GM12872 (cell line): ENCODE results near the gene RNF141.

ENCODE experiments used
- TF ChIP-seq, protein P1 (sequence below): IDR thresholded peaks from 3 replicates; pipeline ENCODE4 v1.5.1; 2011; ENCODE audit warnings: low read depth, mild to moderate bottlenecking, low read length, moderate library complexity; ENCODE audit not compliant: insufficient read depth

The RNF141 gene

GRCh38 chr11:10462746-10463300 is 78.2 kb downstream of the RNF141 start:
- TF ChIP-seq, protein P1, sequence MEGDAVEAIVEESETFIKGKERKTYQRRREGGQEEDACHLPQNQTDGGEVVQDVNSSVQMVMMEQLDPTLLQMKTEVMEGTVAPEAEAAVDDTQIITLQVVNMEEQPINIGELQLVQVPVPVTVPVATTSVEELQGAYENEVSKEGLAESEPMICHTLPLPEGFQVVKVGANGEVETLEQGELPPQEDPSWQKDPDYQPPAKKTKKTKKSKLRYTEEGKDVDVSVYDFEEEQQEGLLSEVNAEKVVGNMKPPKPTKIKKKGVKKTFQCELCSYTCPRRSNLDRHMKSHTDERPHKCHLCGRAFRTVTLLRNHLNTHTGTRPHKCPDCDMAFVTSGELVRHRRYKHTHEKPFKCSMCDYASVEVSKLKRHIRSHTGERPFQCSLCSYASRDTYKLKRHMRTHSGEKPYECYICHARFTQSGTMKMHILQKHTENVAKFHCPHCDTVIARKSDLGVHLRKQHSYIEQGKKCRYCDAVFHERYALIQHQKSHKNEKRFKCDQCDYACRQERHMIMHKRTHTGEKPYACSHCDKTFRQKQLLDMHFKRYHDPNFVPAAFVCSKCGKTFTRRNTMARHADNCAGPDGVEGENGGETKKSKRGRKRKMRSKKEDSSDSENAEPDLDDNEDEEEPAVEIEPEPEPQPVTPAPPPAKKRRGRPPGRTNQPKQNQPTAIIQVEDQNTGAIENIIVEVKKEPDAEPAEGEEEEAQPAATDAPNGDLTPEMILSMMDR, result no peak
